ENCODE measurements around the gene ASIC2.

DNA sequence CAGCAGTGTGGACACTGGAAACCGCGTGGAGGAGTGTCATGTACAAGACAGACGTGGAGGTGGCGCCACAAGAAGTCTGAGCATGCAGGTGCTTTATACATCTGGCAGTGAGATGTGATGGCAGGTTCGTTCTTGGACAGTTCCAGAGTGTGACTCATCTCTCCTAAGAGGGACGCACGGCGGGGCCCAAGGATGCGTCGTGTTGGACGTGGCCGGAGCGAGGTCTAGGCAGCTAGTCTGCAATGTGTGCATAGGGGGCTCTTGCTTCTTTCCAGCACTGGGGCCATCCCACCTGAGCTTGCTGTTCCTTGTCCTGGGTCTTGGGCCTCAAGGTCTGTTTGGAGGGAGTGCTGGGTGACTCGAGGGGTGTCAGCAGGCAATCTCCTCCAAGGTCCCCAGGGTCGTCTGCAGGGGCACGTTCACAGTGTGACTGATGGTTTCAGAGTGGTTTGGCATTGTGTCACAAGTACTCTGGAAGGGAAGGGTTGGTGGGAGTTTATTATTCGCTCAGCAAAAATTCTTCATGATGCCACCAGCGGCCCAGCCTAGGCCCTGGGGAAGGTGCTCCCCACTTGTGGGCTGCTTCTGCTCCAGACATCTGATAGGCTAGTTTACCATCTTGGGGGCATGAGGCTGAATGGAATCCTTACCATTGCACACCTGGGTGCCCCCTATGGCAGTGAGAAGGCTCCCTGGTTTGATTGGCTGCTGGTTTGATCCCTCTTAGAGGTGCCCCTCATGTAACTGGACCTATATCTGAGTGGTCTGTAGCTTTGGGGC, 279.3 kb downstream of the ASIC2 start:
- TF ChIP-seq HDGF (IDR thresholded peaks at IDR 0.05; ENCODE audit: borderline replicate concordance): no peak
- TF ChIP-seq SUZ12 (IDR thresholded peaks at IDR 0.05): no peak
- TF ChIP-seq SP1 (IDR thresholded peaks at IDR 0.05): no peak
- no peak for TF ChIP-seq ELF4 (IDR thresholded peaks at IDR 0.05)
- no peak for TF ChIP-seq CTBP1 (IDR thresholded peaks at IDR 0.05; ENCODE audit: borderline replicate concordance)
- no peak for TF ChIP-seq ARNT (IDR thresholded peaks at IDR 0.05)
- TF ChIP-seq FOXM1 (IDR thresholded peaks at IDR 0.05; ENCODE audit: borderline replicate concordance): no peak
- no peak for TF ChIP-seq FOXA1 (IDR thresholded peaks at IDR 0.05)
- no peak for TF ChIP-seq NFRKB (IDR thresholded peaks at IDR 0.05)
- TF ChIP-seq BHLHE40 (IDR thresholded peaks at IDR 0.05; ENCODE audit: borderline replicate concordance): no peak

All from HEK293T (cell line).